HCT116 (cell line): ENCODE data around the gene RBM20.

Experiments used
- EZH2 ChIP-seq: fragments of 200-600 bp; sonication (generic); IDR thresholded peaks from 2 replicates; pipeline ENCODE4 v1.6.1; 2017; ENCODE audit warnings: antibody characterized with exemption, mixed run types
- POLR2AphosphoS5 ChIP-seq: IDR thresholded peaks from 2 replicates; pipeline ENCODE4 v1.6.1; 2011; ENCODE audit warnings: mild to moderate bottlenecking, low read depth, low read length, moderate library complexity
- RAD21 ChIP-seq: IDR thresholded peaks from 2 replicates; pipeline ENCODE4 v1.6.1; 2012; ENCODE audit warnings: low read depth, mild to moderate bottlenecking
- SP1 ChIP-seq: IDR thresholded peaks from 2 replicates; pipeline ENCODE4 v1.6.1; 2012; ENCODE audit warnings: low read depth
- YY1 ChIP-seq: IDR thresholded peaks from 2 replicates; pipeline ENCODE4 v1.6.1; 2011; ENCODE audit warnings: low read length, low read depth, moderate library complexity, mild to moderate bottlenecking; ENCODE audit not compliant: insufficient replicate concordance; ENCODE audit errors: extremely low read depth
- ZNF274 ChIP-seq: fragments of 200-500 bp; sonication (Bioruptor generic); IDR thresholded peaks from 2 replicates; pipeline ENCODE4 v1.6.1; 2014; ENCODE audit warnings: mild to moderate bottlenecking, low read depth, low read length, inconsistent platforms
- TF ChIP-seq, protein P1 (sequence below), 3 experiments: fragments of 200-600 bp in 1 of 3; sonication (generic) in 1 of 3; IDR thresholded peaks in 2 of 3; conservative IDR thresholded peaks in 1 of 3; 2 replicates each; pipeline ENCODE4 v1.5.1; 2012 to 2017; ENCODE audit warnings: low read depth in 2 of 3, low read length in 2 of 3, antibody characterized with exemption in 1 of 3, borderline replicate concordance in 1 of 3, control low read depth in 1 of 3, mild to moderate bottlenecking in 1 of 3, mixed read lengths in 1 of 3, mixed run types in 1 of 3, moderate library complexity in 1 of 3; ENCODE audit not compliant: insufficient read depth in 1 of 3

GRCh38 chr10:110642204-110643034 is 1.7 kb upstream of the RBM20 start:
- no peak for TF ChIP-seq RAD21
- no peak for TF ChIP-seq POLR2AphosphoS5
- no peak for TF ChIP-seq ZNF274
- TF ChIP-seq YY1, result no peak
- no peak for TF ChIP-seq EZH2
- TF ChIP-seq, protein P1, sequence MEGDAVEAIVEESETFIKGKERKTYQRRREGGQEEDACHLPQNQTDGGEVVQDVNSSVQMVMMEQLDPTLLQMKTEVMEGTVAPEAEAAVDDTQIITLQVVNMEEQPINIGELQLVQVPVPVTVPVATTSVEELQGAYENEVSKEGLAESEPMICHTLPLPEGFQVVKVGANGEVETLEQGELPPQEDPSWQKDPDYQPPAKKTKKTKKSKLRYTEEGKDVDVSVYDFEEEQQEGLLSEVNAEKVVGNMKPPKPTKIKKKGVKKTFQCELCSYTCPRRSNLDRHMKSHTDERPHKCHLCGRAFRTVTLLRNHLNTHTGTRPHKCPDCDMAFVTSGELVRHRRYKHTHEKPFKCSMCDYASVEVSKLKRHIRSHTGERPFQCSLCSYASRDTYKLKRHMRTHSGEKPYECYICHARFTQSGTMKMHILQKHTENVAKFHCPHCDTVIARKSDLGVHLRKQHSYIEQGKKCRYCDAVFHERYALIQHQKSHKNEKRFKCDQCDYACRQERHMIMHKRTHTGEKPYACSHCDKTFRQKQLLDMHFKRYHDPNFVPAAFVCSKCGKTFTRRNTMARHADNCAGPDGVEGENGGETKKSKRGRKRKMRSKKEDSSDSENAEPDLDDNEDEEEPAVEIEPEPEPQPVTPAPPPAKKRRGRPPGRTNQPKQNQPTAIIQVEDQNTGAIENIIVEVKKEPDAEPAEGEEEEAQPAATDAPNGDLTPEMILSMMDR (IDR thresholded peaks at IDR 0.05 in 2 of 3, conservative IDR thresholded peaks at IDR 0.05 in 1 of 3; ENCODE audit: borderline replicate concordance in 1 of 3, insufficient read depth in 1 of 3, low read depth in 2 of 3, low read length in 2 of 3), result no peak
- TF ChIP-seq SP1, result no peak
